HG03520 (cell line): ENCODE results near the gene NOX3.
"Not testable (repeated sequence)": the region's sequence is repeated elsewhere in the genome, so short reads cannot be mapped to it uniquely, and the experiment has no call there.

Experiments used
- ATAC-seq: cut with Tn5 transposase; IDR thresholded peaks from one replicate; pipeline ENCODE4 v1.9.1; 2021; ENCODE audit warnings: mild to moderate bottlenecking, moderate library complexity; ENCODE audit not compliant: unreplicated experiment

NOX3 gene

DNA sequence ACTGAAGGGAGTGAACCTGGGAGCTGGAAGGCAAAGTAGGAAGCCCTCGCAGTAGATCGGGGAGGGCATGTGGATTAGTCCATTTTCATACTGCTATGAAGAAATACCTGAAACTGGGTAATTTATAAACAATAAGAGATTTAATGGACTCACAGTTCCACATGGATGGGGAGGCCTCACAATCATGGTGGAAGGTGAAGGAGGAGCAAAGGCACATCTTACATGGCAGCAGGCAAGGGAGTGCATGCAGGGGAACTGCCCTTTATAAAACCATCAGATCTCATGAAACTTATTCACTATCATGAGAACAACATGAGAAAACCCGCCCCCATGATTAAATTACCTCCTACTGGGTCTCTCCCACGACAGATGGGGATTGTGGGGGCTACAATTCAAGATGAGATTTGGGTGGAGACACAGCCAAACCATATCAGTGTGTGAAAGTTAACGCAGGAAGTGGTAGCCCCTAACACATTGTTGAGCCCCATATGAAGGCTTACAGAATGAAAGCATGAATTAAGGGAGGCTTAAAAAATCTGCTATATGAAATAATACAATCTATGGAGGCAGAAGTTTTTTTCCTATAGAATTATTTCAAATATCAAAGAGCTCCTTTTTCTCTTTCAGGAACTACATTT is 15.5 kb upstream of the NOX3 start:
- not testable (repeated sequence) for ATAC-seq

GRCh38 chr6:155468543-155468942 is 12.9 kb upstream of the NOX3 start:
- ATAC-seq, result not testable (repeated sequence)

DNA sequence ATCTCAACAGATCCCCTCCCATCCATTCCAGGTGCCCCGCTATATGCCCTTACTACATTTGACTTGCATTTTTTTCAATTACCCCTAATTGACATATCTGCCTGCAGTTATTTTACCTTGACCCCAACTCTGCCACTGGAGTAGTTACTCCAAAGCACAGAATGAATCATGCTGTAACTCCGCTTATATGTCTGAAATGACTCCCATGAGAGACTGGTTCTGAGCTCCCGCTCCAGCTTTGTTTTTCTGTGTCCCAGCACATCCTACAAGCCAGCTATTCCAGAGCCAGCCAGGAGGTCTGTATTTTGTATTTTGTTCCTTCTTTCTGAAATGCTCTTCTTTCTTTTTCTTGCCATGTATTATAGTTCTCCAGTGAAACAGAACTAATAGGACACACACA is 10.9 kb upstream of the NOX3 start:
- ATAC-seq, result no peak

GRCh38 chr6:155461556-155461955 is 5.9 kb upstream of the NOX3 start:
- no peak for ATAC-seq

DNA sequence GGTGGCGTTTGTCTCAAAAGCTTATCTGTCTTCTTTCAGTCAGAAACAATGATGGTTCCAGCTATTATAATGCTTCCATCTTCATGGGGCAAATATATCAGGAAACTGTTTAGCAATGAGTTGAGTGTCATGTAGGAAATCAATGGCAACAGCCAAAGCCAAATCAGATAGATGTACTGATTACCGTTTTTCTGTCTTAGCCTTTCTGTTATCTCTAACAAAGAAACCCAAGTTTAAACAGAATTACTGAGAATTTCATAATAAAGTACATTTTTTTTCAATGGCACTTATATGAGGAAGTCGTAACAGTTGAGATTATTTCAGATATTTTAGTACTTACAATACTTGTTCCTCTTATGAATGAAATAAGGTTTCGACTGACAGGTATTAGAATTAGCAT is 1.2 kb downstream of the NOX3 start:
- ATAC-seq, result no peak

DNA sequence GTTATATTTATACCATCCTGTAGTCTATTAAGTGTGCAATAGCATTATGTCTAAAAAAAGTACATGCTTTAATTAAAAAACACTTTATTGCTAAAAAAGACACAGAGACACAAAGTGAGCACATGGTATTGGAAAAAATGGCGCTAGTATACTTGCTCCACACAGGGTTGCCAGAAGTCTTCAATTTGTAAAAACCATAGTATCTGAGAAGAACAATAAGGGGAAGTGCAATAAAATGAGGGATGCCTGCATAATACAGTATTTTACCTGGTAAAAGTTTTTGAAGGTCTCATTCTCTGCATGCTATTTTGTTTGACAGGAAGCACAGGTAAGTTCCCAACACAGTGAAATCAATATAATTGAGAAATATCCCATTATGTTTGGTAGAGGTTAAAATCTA is 1.6 kb downstream of the NOX3 start:
- ATAC-seq, result no peak

- no peak for ATAC-seq
Measured at GRCh38 chr6:155452576-155452975, 3.1 kb downstream of the NOX3 start.

- ATAC-seq, result not testable (repeated sequence)
Measured at GRCh38 chr6:155451530-155451929, 4.1 kb downstream of the NOX3 start.

DNA sequence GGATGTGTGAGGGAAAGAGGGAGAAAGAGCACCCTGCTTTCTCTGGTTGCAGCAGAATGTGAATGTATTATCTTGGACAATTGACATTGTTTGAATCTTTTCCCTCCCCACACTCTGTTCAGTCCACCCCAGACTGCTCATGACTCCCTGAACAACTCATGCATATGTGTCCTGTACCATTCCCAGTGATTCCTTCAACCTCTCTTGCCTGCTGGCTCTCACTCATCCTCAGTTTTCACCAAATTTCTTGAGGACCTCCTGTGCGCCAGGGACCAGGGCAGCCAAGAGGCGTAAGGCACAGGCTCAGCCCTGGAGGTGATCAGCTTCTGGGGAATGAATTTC is 5.4 kb downstream of the NOX3 start:
- ATAC-seq, result no peak

GRCh38 chr6:155449450-155450239 is 6.0 kb downstream of the NOX3 start:
- ATAC-seq, result no peak

DNA sequence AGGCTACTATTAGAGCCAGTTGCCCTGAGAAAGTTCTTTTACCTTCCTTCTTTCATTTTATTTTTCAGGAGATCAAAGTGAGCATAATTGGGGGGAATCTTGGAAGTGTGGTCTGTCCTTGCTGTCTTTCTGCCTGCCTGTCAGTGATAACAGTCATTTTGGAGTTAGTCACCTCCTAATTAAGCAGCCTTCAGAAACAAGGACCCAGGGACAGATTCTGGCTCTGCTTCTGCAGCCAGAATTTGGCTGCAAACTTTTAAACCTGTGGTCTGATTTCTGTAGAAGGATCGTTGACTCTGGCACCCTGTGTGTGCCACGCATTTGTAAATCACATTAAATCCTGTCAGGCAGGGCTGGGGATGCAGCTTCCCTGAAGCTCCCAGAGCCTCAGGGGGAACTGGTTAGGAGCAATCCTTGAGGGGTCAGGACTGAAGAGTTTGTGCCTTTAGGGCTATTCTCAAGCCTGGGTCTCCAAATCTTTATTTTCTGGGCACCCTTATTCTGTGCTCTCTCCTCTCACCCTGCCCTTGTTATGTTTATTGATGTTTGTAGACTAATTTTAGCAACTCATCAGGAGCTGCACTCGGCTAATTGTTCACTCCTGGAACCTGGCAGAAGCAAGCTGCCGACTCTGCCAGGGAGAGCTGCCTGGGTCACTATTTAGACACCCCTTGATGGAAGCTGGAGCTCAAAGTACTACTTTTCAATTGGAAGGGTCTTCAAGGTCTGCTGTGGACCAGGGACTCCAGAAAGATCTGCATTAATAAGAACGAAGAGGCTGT is 6.8 kb downstream of the NOX3 start:
- ATAC-seq, result no peak

GRCh38 chr6:155447949-155448348 is 7.7 kb downstream of the NOX3 start:
- no peak for ATAC-seq

- ATAC-seq, result no peak
Measured at GRCh38 chr6:155444952-155445903, 10.4 kb downstream of the NOX3 start.

DNA sequence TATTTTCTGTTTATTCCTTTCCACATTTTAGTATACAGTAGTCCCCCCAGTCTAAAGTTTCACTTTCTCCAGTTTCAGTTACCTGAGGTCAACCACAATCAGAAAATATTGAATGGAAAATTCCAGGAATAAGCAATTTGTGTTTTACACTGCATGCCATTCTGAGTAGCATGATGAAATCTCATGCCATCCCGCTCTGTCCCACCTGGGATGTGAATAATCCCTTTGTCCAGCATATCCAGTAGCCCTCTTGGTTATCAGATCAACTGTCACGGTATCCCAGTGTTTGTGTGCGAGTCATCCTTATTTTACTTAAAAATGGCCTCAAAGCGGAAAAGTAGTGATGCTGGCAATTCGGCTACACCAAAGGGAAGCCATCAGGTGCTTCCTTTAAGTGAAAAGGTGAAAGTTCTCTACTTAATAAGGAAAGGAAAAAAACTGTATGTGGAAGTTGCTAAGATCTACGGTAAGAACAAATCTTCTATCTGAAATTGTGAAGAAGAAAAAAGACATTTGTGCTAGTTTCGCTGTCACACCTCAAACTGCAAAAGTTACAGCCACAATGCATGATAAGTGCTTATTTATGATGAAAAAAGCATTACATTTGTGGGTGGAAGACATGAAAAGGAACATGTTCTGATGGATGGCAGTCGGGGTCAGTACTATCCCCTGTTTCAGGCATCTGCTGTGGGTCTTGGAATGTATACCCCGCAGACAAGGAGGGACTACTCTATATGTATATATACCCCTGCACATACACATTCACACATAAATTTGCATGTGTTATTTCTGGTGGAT is 11.3 kb downstream of the NOX3 start:
- no peak for ATAC-seq

GRCh38 chr6:155443168-155443567 is 12.5 kb downstream of the NOX3 start:
- no peak for ATAC-seq

DNA sequence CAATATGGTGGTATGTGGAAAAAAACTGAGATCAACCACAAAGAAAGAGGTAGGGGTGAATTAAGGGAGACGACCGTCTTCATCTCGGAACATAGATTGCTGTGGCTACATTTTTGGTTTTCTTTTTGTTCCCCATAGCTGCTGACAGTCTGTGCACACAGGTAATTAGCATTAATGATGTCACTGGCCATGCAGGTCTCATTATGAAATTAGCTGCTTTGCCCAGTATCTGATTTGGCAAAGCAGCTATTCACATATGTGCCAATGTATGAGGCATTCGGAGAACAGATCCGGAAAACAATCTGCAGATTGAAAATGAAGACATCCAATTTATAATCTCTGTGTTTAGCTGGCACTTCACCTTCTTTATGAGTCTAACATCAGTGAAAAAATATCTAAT is 13.1 kb downstream of the NOX3 start:
- no peak for ATAC-seq

GRCh38 chr6:155441112-155441465 is 14.6 kb downstream of the NOX3 start:
- no peak for ATAC-seq

- ATAC-seq, result no peak
Measured at GRCh38 chr6:155440398-155441111, 15.1 kb downstream of the NOX3 start.

GRCh38 chr6:155439376-155439775 is 16.3 kb downstream of the NOX3 start:
- ATAC-seq, result no peak
